Measurements from ENCODE around the gene BTBD9. TPM values are rescaled to one million over a fixed set of nuclear protein-coding genes. Genes with fewer than 3 reads are reported as not detected.

BTBD9 gene
- total and polyA plus RNA-seq, 9 of the 15 experiments (the other 6 are each of a cell fraction or from before 2014, with no cell fraction given), result 0.08 to 1.6 (median 0.58) TPM

GRCh38 chr6:38400101-38400500 is 239.6 kb downstream of the BTBD9 start:
- Histone ChIP-seq H3K4me3 (no peak overlapping the region), H3K9ac (ENCODE audit: insufficient read depth in 1 of 2, low read depth in 2 of 2, low read length in 2 of 2) (no peak overlapping the region), H3K79me2 (ENCODE audit: control insufficient read depth, insufficient read depth, low read length) (no peaks in the 10 kb centered on the region), H3K4me1 (replicated peaks in 1 of 2; ENCODE audit: control insufficient read depth in 2 of 2, insufficient read depth in 2 of 2, low read length in 2 of 2) (no peaks in the 10 kb centered on the region), H3K4me2 (ENCODE audit: insufficient read depth, low read length) (no peak overlapping the region), H4K20me1 (replicated peaks; ENCODE audit: control insufficient read depth, insufficient read depth, low read length) (no peaks in the 10 kb centered on the region), H3K36me3 (ENCODE audit: control insufficient read depth, insufficient read depth, low read length) (no peaks in the 10 kb centered on the region), H3K9me1 (ENCODE audit: control insufficient read depth, insufficient read depth, low read length) (no peaks in the 10 kb centered on the region), H3K27me3 (ENCODE audit: control insufficient read depth in 2 of 2, insufficient read depth in 2 of 2, low read length in 2 of 2) (no peaks in the 10 kb centered on the region), H3K27ac (ENCODE audit: extremely low read depth, low read depth, low read length) (no peak overlapping the region), H2AFZ (ENCODE audit: low read depth, low read length) (no peak overlapping the region), H3K9me3 (replicated peaks; ENCODE audit: control insufficient read depth, insufficient read depth, low read depth, low read length) (no peaks in the 10 kb centered on the region)
- WGBS (ENCODE audit: insufficient coverage, low coverage, missing lambda C conversion rate), result 0% methylated on average over 3 of the region's 3 CpGs
- ATAC-seq, result no peak
- TF ChIP-seq RB1 (IDR thresholded peaks at IDR 0.05; ENCODE audit: low read depth), result no peak
- no peak for FAIRE-seq
- ChIA-PET CTCF (ENCODE audit: low intra/inter-chr PET ratio) (interaction anchor here (0.6 kb wide), 1 partner anchor 270 kb away, joined by 4 read pairs; no protein-coding TSS in a partner anchor), POLR2A (no interaction called here)
- in situ Hi-C loops (cut with MboI) (no loop called here), intact Hi-C loops (cut with micrococcal nuclease) (no loop called here)
- no TSS peak for BruUV-seq (replicated peaks)
- no peak for DNase-seq (ENCODE audit: extremely low read depth in 1 of 4, low spot score in 3 of 4)

- TF ChIP-seq GTF2E2 (tag; IDR thresholded peaks at IDR 0.05), result no peak
- TF ChIP-seq KDM5B (IDR thresholded peaks at IDR 0.05; ENCODE audit: insufficient replicate concordance, low read depth, low read length), result no peak
- no peak for TF ChIP-seq SFPQ (IDR thresholded peaks at IDR 0.05; ENCODE audit: low read depth, low read length)
- no peak for TF ChIP-seq ZNF79 (CRISPR knock-in tag; IDR thresholded peaks at IDR 0.05; ENCODE audit: low read depth)
- no peak for TF ChIP-seq KAT2B (IDR thresholded peaks at IDR 0.05; ENCODE audit: low read depth, low read length)
- TF ChIP-seq POLR2AphosphoS2 (IDR thresholded peaks at IDR 0.05; ENCODE audit: low read length), result no peak
- TF ChIP-seq KLF10 (CRISPR knock-in tag; IDR thresholded peaks at IDR 0.05), result no peak
- TF ChIP-seq CBFB (CRISPR knock-in tag; IDR thresholded peaks at IDR 0.05), result no peak
- Histone ChIP-seq H4K20me1 (replicated peaks; ENCODE audit: control insufficient read depth, insufficient read depth, low read length) (no peaks in the 10 kb centered on the region), H3K4me2 (ENCODE audit: insufficient read depth, low read length) (no peak overlapping the region), H3K9me1 (ENCODE audit: control insufficient read depth, insufficient read depth, low read length) (no peaks in the 10 kb centered on the region), H2AFZ (ENCODE audit: low read depth, low read length) (no peak overlapping the region), H3K4me3 (no peak overlapping the region), H3K9ac (ENCODE audit: insufficient read depth in 1 of 2, low read depth in 2 of 2, low read length in 2 of 2) (no peak overlapping the region), H3K9me3 (replicated peaks; ENCODE audit: control insufficient read depth, insufficient read depth, low read depth, low read length) (no peaks in the 10 kb centered on the region), H3K27ac (ENCODE audit: extremely low read depth, low read depth, low read length) (no peak overlapping the region), H3K79me2 (ENCODE audit: control insufficient read depth, insufficient read depth, low read length) (no peaks in the 10 kb centered on the region), H3K27me3 (ENCODE audit: control insufficient read depth in 2 of 2, insufficient read depth in 2 of 2, low read length in 2 of 2) (no peaks in the 10 kb centered on the region), H3K36me3 (ENCODE audit: control insufficient read depth, insufficient read depth, low read length) (no peaks in the 10 kb centered on the region), H3K4me1 (replicated peaks in 1 of 2; ENCODE audit: control insufficient read depth in 2 of 2, insufficient read depth in 2 of 2, low read length in 2 of 2) (no peaks in the 10 kb centered on the region)
- ChIA-PET POLR2A (interaction anchor here (1.7 kb wide), 1 partner anchor 9 kb away, joined by 4 read pairs; no protein-coding TSS in a partner anchor), CTCF (ENCODE audit: low intra/inter-chr PET ratio) (no interaction called here)
- intact Hi-C loops (cut with micrococcal nuclease) (no loop called here), in situ Hi-C loops (cut with MboI) (no loop called here)
- ATAC-seq (no peak), DNase-seq (ENCODE audit: extremely low read depth in 1 of 4, low spot score in 3 of 4) (no peak), FAIRE-seq (no peak)
- 0% methylated on average over 3 of the region's 3 CpGs for WGBS (ENCODE audit: insufficient coverage, low coverage, missing lambda C conversion rate)
- no TSS peak for BruUV-seq (replicated peaks)
These were observed 243.5 kb downstream of the BTBD9 start for GRCh38 chr6:38396209-38396608.
